HEK293 (cell line): ENCODE data around the gene SCFD2.

Experiments
- HOXD13 ChIP-seq: sonication (generic); formaldehyde crosslinking; IDR thresholded peaks from 2 replicates; pipeline ENCODE4 v1.8.0; 2022; ENCODE audit warnings: missing genetic modification reagents, borderline replicate concordance
- ZNF350 ChIP-seq: fragments of 450-650 bp; formaldehyde crosslinking; IDR thresholded peaks from 2 replicates; pipeline ENCODE4 v1.5.0; 2017; ENCODE audit warnings: missing biosample characterization, mild to moderate bottlenecking, missing genetic modification characterization

DNA sequence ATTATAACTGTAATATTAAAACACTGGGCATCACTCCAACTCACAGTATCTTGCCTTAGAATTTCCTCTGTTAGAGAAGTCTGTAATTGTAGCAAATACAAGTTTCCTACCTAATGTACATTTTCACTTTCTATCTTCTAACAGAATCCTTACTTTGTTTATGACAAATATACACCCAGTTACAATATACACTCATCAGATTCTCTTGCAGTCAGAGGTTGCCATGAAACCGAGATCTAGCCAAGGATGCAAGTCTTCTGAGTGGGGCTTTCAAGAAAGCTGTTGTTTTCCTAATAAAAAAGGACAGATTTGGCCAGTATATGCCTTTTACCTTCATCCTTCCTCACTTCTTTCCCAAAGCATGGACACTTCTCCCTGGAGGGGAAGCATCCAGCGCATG lies 228.9 kb downstream of the SCFD2 start:
- TF ChIP-seq HOXD13: no peak
- TF ChIP-seq ZNF350: no peak
